BJ (cell line): ENCODE data around the gene AMFR. TPM values are rescaled to one million over a fixed set of nuclear protein-coding genes. Genes with fewer than 3 reads are reported as not detected.

Source experiments
- CTCF ChIA-PET: fragments of 350-600 bp; formaldehyde crosslinking; extraction: SDS; loops from one replicate; lab custom pipeline; 2021; ENCODE audit warnings: antibody characterized with exemption, inconsistent platforms; lab: Yijun Ruan, JAX
- POLR2A ChIA-PET: fragments of 300-600 bp; sonication (Branson Sonifier 250); formaldehyde crosslinking; extraction: SDS; loops from one replicate; lab custom pipeline; 2021; ENCODE audit warnings: antibody characterized with exemption; lab: Charles Lee
- DNase-seq: peaks from one replicate; pipeline ENCODE4 v3.0.0-alpha.2; 2011; ENCODE audit warnings: low read depth
- H3K27me3 ChIP-seq: 2 replicates; pipeline ENCODE4 v1.6.0; 2011; ENCODE audit warnings: low read length; ENCODE audit not compliant: control insufficient read depth, insufficient read depth
- H3K36me3 ChIP-seq: 2 replicates; pipeline ENCODE4 v1.5.1; 2011; ENCODE audit warnings: low read length; ENCODE audit not compliant: control insufficient read depth, insufficient read depth
- H3K4me3 ChIP-seq: 2 replicates; pipeline ENCODE4 v1.5.1; 2011; ENCODE audit warnings: low read depth, mild to moderate bottlenecking, control low read depth, low read length
- CTCF ChIP-seq: IDR thresholded peaks from 2 replicates; pipeline ENCODE4 v1.5.1; 2011; ENCODE audit warnings: low read depth, mild to moderate bottlenecking, control low read depth, inconsistent platforms, low read length, moderate library complexity; ENCODE audit not compliant: insufficient read depth
- polyA plus RNA-seq: library from polyadenylated mRNA; depleted of rRNA; stranded (reverse); fragments of >200 nt; gene quantifications from 2 replicates; pipeline ENCODE4 v1.2.3, GENCODE V29; 2011

AMFR gene
- polyA plus RNA-seq, 1 experiment = 130 TPM

GRCh38 chr16:56369202-56369601 lies 56.1 kb downstream of the AMFR start:
- H3K27me3 ChIP-seq = no peaks in the 10 kb centered on the region
- ChIA-PET POLR2A (no interaction called here), CTCF (interaction anchor here (3.3 kb wide), 1 partner anchor 13 kb away, joined by 17 read pairs; no protein-coding TSS in a partner anchor)
- no peak for TF ChIP-seq CTCF
- peaks cover 12% of the 10 kb centered on the region for H3K36me3 ChIP-seq
- H3K4me3 ChIP-seq = no peak overlapping the region
- DNase-seq = no peak

- no peak for DNase-seq
- H3K27me3 ChIP-seq = no peaks in the 10 kb centered on the region
- POLR2A ChIA-PET = no interaction called here
- no peak for TF ChIP-seq CTCF
- H3K4me3 ChIP-seq = no peak overlapping the region
- H3K36me3 ChIP-seq = peaks cover 17% of the 10 kb centered on the region
- CTCF ChIA-PET = interaction anchor here (3.3 kb wide), 1 partner anchor 12 kb away, joined by 17 read pairs; no protein-coding TSS in a partner anchor
Observed at GRCh38 chr16:56368545-56368944, 56.8 kb downstream of the AMFR start.

- no peak for DNase-seq
- Histone ChIP-seq H3K36me3 (peaks cover 20% of the 10 kb centered on the region), H3K4me3 (no peak overlapping the region), H3K27me3 (no peaks in the 10 kb centered on the region)
- TF ChIP-seq CTCF = no peak
- POLR2A ChIA-PET = no interaction called here
- CTCF ChIA-PET = interaction anchor here (1.2 kb wide), 1 partner anchor 11 kb away, joined by 5 read pairs; no protein-coding TSS in a partner anchor
Observed at GRCh38 chr16:56367764-56368163, 57.6 kb downstream of the AMFR start.

GRCh38 chr16:56366945-56367344 lies 58.4 kb downstream of the AMFR start:
- POLR2A ChIA-PET = no interaction called here
- CTCF ChIA-PET = interaction anchor here (0.8 to 1.2 kb wide), 2 partner anchors 10 kb away, joined by 3 to 5 read pairs; no protein-coding TSS in a partner anchor

GRCh38 chr16:56365552-56365951 lies 59.8 kb downstream of the AMFR start:
- peaks cover 29% of the 10 kb centered on the region for H3K36me3 ChIP-seq
- H3K27me3 ChIP-seq = no peaks in the 10 kb centered on the region
- no peak for TF ChIP-seq CTCF
- CTCF ChIA-PET = no interaction called here
- DNase-seq = no peak
- H3K4me3 ChIP-seq = no peak overlapping the region
- POLR2A ChIA-PET = no interaction called here

More at GRCh38 chr16:56366945-56367344, 58.4 kb downstream of the AMFR start:
- no peak for TF ChIP-seq CTCF
- H3K4me3 ChIP-seq = no peak overlapping the region
- H3K27me3 ChIP-seq = no peaks in the 10 kb centered on the region
- peaks cover 27% of the 10 kb centered on the region for H3K36me3 ChIP-seq
- no peak for DNase-seq
